Fibroblast of the aortic adventitia (primary cell): ENCODE measurements around the gene SPNS3. TPM values are rescaled to one million over a fixed set of nuclear protein-coding genes. Genes with fewer than 3 reads are reported as not detected.

Experiments
- DNase-seq: peaks from one replicate; pipeline ENCODE4 v3.0.0-alpha.2; 2010; ENCODE audit warnings: low read depth
- H3K4me3 ChIP-seq: 2 replicates; pipeline ENCODE4 v1.5.1; 2011; ENCODE audit warnings: low read depth, mild to moderate bottlenecking, control low read depth, low read length, moderate library complexity
- CTCF ChIP-seq: IDR thresholded peaks from 2 replicates; pipeline ENCODE4 v1.5.1; 2011; ENCODE audit warnings: mild to moderate bottlenecking, low read length, control low read depth, inconsistent platforms; ENCODE audit not compliant: insufficient read depth
- total RNA-seq: library from RNA; depleted of rRNA; stranded (reverse); fragments of >200 nt; gene quantifications from 2 replicates; pipeline ENCODE4 v1.2.3, GENCODE V29; 2012; ENCODE audit warnings: low replicate concordance

Gene SPNS3
- total RNA-seq, 1 donor, result not detected

GRCh38 chr17:4536742-4537411 is 103.1 kb downstream of the SPNS3 start:
- no peak overlapping the region for H3K4me3 ChIP-seq
- no peak for TF ChIP-seq CTCF
- peak; percentile 75 for DNase-seq

Other genes starting within 250 kb of the SPNS3 start
- gene ANKFY1, start 170.0 kb upstream of the SPNS3 start, total RNA-seq, result 55.0 and 69.3 TPM in 2 replicates
- gene UBE2G1, start 67.3 kb upstream of the SPNS3 start, total RNA-seq, result 39.3 and 52.0 TPM in 2 replicates
- gene SPNS2, start 64.9 kb downstream of the SPNS3 start, total RNA-seq, result 0.16 and 0.27 TPM in 2 replicates
- 51.0 and 55.8 TPM in 2 replicates for gene MYBBP1A, start 121.4 kb downstream of the SPNS3 start, total RNA-seq
- not detected in 2 replicates for gene GGT6, start 126.6 kb downstream of the SPNS3 start, total RNA-seq
- 0.16 TPM in 1 of 2 replicates, not detected in the other for gene SMTNL2, start 150.6 kb downstream of the SPNS3 start, total RNA-seq
- 0.98 TPM in 1 of 2 replicates, not detected in the other for gene ALOX15, start 207.7 kb downstream of the SPNS3 start, total RNA-seq